ENCODE data around the gene KCTD20.

GRCh38 chr6:36404164-36404563, 38.6 kb upstream of the KCTD20 start:
- TF ChIP-seq CTCF (IDR thresholded peaks at IDR 0.05; ENCODE audit: insufficient read depth, low read length, poor library complexity, severe bottlenecking) (no peak), EZH2phosphoT487 (conservative IDR thresholded peaks at IDR 0.05; ENCODE audit: low read length) (no peak)

Data from SU-DHL-6 (cell line).